ENCODE results near the gene COIL.

Gene COIL

DNA sequence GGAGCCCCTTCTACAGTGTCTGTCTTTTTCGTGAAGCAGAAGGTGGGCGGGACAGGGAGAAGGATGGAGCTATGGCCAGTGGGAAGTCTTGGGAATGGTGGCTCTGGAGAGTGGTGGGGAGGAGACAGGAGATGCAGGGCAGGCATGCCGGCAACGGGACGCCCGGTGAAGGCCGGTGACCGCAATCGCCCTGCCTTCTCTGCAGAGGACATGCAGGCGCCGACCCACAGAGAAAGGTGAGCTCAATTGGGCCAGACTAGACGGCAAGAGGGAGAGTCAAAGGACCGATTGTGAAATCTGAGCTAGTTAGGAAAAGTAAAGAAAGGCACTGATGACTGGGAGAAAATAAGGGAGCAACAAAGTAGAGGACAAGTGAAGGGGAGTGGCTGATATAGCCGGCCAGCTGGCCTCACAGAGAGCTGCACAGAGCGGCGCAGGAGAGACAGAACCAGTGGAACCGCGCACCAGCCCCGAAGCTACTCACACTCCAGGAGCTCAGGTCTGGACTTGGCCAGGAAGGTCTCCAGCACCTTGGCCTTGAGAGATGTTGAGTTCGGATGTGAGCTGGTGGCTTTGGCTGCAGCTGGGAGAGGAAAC lies 65.9 kb downstream of the COIL start:
- no peak for ATAC-seq
- Mint-ChIP-seq H3K9me3 (no peaks in the 10 kb centered on the region), H3K27ac (no peak overlapping the region), H3K4me1 (peaks cover 2% of the 10 kb centered on the region), H3K4me3 (no peak overlapping the region), H3K27me3 (no peaks in the 10 kb centered on the region), H3K36me3 (ENCODE audit: low read depth) (peaks cover 63% of the 10 kb centered on the region)
- DNase-seq, result no peak

DNA sequence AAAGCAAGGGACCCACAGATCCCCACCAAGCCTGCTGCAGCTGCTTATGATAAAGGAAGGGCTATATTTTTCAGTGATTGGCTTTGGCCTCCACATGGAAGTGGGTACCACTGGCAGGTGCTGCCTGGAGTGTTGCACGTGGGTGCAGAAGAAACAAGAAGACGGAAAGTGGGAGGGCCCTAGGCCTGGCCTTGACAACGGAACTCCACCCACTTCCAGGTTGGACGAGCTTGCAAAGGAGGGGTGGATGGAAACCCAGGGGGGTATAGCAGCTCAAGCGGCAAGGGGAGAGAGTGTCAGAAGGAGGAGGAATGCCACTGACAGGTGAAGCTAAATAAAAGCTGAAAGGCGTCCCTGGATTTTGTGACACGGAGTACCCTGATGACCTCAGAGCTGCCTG lies 67.3 kb downstream of the COIL start:
- H3K27ac Mint-ChIP-seq, result no peak overlapping the region
- no peak overlapping the region for H3K4me3 Mint-ChIP-seq
- peaks cover 7% of the 10 kb centered on the region for H3K9me3 Mint-ChIP-seq
- H3K27me3 Mint-ChIP-seq, result no peaks in the 10 kb centered on the region
- ATAC-seq (peak; percentile 20), DNase-seq (no peak)
- H3K36me3 Mint-ChIP-seq (ENCODE audit: low read depth), result peaks cover 69% of the 10 kb centered on the region
- H3K4me1 Mint-ChIP-seq, result peaks cover 2% of the 10 kb centered on the region

DNA sequence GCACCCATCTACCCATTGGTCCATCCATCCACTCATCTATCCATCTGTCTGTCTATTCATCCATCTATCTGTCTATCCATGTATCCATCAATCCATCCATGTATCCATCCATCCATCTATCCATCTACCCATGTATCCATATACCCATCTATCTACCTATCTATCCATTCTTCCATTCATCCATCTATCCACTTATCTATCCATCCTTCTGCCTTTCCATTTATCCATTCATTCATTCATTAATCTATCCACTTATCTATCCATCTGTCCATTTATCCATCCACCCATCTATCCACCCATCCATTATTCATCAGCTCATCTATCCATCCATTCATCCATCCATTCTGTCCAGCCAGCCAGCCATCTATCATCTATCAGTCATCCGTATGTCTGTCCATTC lies 68.5 kb downstream of the COIL start:
- ATAC-seq (no peak), DNase-seq (no peak)
- no peak overlapping the region for H3K27ac Mint-ChIP-seq
- no peaks in the 10 kb centered on the region for H3K27me3 Mint-ChIP-seq
- peaks cover 13% of the 10 kb centered on the region for H3K9me3 Mint-ChIP-seq
- no peaks in the 10 kb centered on the region for H3K4me1 Mint-ChIP-seq
- H3K36me3 Mint-ChIP-seq (ENCODE audit: low read depth), result peaks cover 72% of the 10 kb centered on the region
- no peak overlapping the region for H3K4me3 Mint-ChIP-seq

DNA sequence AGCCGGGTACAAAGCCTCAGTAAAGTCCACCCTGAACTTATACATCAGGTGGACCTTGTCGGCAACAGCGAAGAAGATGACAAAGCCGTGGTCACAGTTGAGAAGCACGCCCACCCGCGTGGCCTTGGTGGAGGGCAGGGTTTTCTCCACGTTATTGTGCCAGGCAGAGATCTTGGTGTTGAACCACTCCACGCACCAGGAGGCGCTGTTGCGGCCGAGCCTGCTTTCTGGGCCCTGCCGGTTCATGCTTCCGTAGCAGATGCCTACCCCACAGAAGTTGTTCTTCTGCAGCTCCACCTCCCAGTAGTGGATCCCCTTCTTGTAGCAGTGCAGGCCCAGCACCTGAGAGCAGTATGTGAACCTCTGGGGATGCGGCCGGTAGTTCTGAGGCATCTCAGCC lies 69.1 kb downstream of the COIL start:
- H3K4me1 Mint-ChIP-seq, result no peaks in the 10 kb centered on the region
- peaks cover 16% of the 10 kb centered on the region for H3K9me3 Mint-ChIP-seq
- H3K36me3 Mint-ChIP-seq (ENCODE audit: low read depth), result peaks cover 77% of the 10 kb centered on the region
- no peaks in the 10 kb centered on the region for H3K27me3 Mint-ChIP-seq
- DNase-seq (peak; percentile 68), ATAC-seq (peak; percentile 48)
- H3K4me3 Mint-ChIP-seq, result no peak overlapping the region
- no peak overlapping the region for H3K27ac Mint-ChIP-seq

DNA sequence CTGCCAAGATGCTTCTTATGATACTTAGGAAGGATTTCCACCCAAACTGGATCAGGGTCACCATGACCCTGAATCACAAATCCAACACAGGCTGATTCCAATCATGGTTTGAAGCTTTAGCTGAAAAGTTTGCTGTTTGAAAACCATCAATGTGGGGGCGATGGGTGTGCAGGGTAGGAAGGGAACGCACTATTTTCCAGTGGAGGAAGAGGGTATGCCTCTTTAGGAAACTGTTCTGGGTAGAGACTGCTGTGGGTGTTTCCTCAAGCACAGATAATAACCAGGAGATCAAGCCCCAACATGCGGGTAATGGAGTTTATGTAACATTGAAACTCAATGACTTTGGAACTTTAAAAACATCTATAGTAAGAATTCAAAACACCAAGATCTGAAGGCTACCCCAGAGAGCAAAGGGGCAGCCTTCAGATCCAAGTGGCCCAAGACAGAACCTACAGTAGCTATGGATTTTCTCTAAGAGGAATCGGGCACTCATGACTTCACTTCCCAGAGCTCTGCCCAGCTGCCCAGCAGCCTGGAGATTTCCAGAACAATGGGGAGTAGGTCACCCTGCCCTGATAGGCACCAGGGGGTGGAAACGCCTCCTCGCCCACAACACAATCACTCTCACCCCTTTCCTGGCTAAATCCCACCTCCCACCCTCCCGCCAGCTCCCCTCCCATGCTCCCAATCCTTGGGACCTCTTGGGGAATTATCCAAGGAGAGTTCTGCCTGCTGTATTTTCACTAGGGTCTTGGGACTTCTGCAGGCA lies 69.8 kb downstream of the COIL start:
- peaks cover 82% of the 10 kb centered on the region for H3K36me3 Mint-ChIP-seq (ENCODE audit: low read depth)

DNA sequence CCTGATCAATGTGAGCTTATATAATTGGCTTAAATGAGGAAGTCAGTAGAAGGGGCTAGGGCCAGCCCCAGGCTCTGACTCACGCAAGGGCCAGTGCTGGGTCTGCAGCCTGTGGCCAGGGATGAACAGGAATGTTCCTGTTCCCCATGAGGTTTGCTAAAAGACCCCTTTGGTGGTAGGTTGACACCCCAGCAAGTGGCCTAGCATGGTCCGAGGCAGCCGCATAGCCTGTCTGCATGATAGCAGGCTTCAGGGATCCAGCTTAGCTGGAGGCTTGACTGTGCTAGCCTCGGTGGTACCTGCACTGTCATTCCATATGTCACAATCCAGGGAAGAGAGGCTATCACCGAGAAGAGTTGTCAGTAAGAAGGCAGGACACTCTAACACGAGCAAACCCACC lies 70.5 kb downstream of the COIL start:
- Mint-ChIP-seq H3K27ac (no peak overlapping the region), H3K9me3 (peaks cover 16% of the 10 kb centered on the region), H3K36me3 (ENCODE audit: low read depth) (peaks cover 79% of the 10 kb centered on the region), H3K4me3 (no peak overlapping the region), H3K27me3 (no peaks in the 10 kb centered on the region), H3K4me1 (no peaks in the 10 kb centered on the region)
- no peak for DNase-seq
- no peak for ATAC-seq

More for the DNA sequence above, 69.8 kb downstream of the COIL start:
- no peak for DNase-seq
- H3K9me3 Mint-ChIP-seq, result peaks cover 16% of the 10 kb centered on the region
- no peak overlapping the region for H3K27ac Mint-ChIP-seq
- no peaks in the 10 kb centered on the region for H3K27me3 Mint-ChIP-seq
- H3K4me1 Mint-ChIP-seq, result no peaks in the 10 kb centered on the region
- ATAC-seq, result no peak
- no peak overlapping the region for H3K4me3 Mint-ChIP-seq

All from activated naive CD8-positive, alpha-beta T cell treated with anti-CD3 and anti-CD28 coated beads, Interleukin-2, amount 50 U/mL, for 24 hours (primary cell).